HG02571 (cell line): ENCODE measurements around the gene CDC42EP3.

Source experiments
- ATAC-seq: cut with Tn5 transposase; IDR thresholded peaks from one replicate; pipeline ENCODE4 v1.9.1; 2021; ENCODE audit warnings: mild to moderate bottlenecking, moderate library complexity; ENCODE audit not compliant: unreplicated experiment

The CDC42EP3 gene

DNA sequence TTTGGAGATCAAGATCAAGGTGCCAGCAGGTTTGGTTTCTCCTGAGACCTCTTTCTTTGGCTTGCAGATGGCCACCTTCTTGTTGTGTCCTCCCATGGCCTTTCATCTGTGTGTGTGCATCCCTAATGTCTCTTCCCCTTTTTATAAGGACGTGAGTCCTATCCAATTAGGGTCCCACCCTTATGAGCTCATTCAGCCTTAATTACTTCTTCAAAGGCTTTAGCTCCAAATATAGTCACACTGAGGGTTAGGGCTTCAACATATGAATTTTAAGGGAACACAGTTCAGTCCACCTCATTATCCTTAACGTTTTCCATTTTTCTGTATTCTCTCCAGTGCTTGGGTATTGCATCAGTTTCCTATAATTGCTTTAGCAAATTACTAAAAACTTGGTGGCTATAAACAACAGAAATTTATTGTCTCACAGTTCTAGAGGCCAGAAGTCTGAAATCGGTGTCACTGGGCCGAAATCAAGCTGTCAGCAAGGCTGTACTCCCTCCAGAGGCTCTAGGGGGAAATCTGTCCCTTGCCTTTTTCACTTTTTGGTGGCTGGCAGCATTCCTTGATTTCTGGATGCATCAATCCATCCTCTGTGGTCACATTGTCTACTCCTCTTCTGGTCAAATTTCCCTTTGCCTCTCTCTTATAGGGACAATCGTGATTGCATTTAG is 34.1 kb downstream of the CDC42EP3 start:
- ATAC-seq: no peak

- no peak for ATAC-seq
Measured at GRCh38 chr2:37636381-37637066, 34.9 kb downstream of the CDC42EP3 start.

- peak; percentile 73 for ATAC-seq
Measured at GRCh38 chr2:37635504-37636380, 35.7 kb downstream of the CDC42EP3 start.

DNA sequence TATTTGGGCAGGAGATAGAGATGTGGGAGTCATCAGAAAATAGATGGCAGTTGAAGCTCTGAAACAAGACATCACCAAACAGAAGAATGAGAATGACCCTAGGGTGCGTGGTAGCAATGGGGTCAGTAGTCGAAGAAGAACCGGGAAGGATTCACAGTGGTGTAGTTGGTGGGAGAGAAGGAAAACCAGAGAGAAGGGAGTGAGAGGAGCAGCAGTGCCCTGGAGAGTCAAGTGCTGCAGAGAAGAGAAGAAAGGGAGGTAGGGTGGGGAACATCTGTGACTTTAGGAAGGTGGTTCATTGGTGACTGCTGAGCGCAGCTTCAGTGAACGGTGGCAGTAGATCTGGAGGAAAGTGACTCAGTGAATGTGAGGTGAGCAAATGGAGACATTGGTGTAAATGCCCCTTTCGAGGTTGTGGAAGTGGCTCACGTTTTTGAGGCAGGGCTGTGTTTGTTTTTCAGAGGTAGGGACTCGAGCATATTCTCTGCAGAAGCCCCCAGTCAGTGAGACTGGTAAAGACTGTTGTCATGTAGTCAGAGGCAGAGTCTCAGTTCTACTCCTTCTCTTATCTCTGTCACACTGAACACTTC is 36.4 kb downstream of the CDC42EP3 start:
- peak; percentile 10 for ATAC-seq

DNA sequence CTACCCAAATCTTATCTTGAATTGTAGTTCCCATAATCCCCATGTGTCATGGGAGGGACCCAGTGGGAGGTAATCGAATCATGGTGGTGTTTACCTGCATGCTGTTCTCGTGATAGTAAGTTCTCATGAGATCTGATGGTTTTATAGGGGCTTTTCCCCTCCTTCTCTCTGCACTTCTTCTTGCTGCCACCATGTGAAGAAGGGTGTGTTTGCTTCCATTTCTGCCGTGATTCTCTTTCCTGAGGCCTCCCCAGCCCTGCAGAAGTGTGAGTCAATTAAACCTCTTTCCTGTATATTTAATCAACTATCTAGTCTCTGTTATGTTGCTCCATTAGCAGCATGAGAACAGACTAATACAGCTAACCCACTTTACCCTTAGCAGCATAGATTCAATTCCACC is 37.6 kb downstream of the CDC42EP3 start:
- ATAC-seq: no peak

GRCh38 chr2:37633234-37633633 is 38.2 kb downstream of the CDC42EP3 start:
- ATAC-seq: no peak

DNA sequence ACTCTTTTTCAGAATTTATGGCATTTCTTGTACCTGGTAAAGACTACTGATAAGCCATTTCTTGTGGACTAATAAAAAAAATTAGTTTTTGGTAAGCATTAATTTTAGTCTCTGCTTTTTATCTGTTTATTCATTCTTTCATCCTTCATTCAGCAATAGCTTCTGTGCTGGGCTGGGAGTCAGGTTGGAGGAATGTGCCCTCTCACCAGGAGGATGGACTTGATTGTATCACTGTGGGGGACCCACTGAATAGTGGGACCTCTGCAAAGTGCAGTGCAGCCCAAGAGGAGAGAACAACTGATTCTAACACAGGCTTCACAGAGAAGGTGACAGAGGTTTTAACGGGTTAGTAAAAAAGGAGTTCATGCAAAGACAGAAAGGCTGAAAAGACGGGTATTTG is 39.1 kb downstream of the CDC42EP3 start:
- ATAC-seq: no peak

DNA sequence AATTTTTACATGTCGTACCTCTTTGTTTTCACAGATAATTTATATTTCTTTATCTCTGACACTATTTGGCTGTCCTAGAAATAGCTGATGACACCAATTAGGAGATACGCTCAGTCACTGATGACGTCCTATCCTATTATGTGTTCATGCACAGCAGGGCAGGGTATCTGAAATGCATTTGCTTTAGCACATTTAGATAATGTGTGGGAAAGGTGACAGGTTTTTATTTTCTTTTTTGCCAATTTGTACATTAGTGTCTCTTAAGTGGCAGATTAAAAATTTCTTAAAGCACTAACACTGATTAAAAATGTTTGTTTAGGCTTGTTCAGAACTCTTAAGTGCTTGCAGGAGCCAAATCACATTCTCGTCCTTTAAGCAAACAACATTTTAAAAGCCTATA is 39.7 kb downstream of the CDC42EP3 start:
- no peak for ATAC-seq

DNA sequence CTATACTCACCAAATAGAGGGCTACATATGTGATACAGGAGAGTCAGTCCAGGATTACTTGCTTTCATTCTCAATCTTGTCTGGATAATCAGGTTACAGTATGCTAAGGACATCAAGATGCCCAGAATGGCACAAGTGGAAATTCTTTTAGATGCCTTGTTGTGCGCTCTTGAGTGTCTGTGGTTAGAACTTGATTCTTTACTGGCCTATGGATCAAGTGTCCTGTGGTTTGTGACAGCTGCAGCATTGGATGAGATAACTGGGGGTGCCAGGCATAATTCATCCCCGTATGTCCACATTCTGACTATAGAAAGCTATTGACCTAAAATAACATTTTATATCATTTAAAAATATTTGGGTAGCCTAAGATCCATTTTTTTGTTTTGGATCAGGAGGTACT is 40.1 kb downstream of the CDC42EP3 start:
- ATAC-seq: no peak

DNA sequence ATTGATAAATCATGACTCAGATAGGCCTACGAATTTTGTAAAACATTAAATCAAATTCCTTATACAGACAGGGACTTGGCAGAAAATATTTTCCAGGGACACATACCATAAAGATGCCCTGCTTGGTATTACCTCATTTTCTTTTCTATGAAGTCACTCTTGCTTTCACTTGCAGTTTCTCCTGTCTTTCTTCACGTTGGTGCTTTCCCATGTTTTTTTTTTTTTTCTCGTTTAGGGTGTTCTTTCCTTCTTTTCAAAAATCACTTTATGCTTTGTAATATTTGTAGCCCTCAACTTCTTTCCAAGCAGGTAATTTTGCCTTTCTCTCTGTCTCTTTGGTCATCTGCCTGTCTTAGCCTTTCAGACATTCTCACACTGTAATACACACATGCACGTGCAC is 40.7 kb downstream of the CDC42EP3 start:
- ATAC-seq: no peak

GRCh38 chr2:37630301-37630700 is 41.1 kb downstream of the CDC42EP3 start:
- ATAC-seq: no peak

DNA sequence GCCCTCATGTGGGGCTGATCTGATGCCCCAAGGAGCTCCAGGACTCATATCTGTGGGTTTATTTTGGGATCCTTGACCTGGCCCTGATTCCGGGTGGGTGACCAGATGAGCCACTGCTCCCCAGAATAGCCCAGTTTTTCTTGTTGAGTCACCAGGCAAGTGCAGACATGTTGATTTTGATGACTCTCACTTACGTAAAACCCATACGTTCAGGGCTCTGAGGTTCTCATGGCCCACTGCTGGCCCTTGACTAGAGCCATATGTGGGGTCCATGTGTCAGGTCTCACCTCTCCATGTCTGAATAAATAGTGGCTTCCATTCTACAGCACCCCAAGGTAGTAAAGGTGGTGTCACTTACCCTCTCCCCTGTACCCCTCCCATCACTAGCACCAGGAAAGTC is 41.9 kb downstream of the CDC42EP3 start:
- ATAC-seq: peak; percentile 39

DNA sequence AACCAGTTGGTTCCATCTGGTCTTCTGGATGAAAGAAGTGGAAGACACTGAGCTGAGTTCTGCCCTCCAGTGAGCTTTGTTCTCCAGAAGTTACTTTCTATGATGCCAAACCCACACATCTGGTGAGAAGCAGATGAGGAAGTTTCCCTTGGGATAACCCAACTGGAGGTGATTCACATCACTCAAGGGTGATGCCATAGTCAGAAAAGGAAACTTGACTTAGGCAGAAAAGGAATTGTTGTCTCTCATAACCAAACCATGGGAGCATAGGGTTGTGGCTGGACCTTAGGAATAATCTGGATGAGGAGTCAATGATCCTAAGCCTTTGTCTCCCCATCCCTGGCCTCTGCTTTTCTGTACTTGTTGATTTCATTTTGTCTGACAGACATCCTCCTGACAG is 43.7 kb downstream of the CDC42EP3 start:
- ATAC-seq: no peak

- peak; percentile 35 for ATAC-seq
Measured at GRCh38 chr2:37625796-37626571, 45.5 kb downstream of the CDC42EP3 start.

DNA sequence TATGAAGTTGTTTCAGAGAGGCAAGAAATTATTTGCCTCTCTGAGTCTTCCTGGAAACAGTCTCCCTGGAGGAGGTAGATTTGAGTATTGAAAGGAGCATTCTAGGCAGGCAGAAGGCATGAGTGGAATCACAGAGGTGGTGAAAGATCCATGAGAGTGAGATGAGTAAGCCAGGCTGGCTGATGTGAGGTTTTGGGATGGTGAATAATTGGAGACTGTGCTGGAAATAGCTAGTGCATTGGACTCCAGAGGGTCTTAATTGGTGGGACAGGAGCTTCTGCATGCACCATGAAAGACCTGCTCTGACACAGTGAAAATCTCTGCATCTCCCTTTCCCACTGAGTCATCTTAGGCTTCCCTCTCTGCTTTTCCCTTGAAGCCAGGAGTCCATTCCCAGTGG is 46.3 kb downstream of the CDC42EP3 start:
- no peak for ATAC-seq

- peak; percentile 82 for ATAC-seq
Measured at GRCh38 chr2:37623971-37624900, 47.2 kb downstream of the CDC42EP3 start.

- no peak for ATAC-seq
Measured at GRCh38 chr2:37623406-37623805, 48.0 kb downstream of the CDC42EP3 start.

DNA sequence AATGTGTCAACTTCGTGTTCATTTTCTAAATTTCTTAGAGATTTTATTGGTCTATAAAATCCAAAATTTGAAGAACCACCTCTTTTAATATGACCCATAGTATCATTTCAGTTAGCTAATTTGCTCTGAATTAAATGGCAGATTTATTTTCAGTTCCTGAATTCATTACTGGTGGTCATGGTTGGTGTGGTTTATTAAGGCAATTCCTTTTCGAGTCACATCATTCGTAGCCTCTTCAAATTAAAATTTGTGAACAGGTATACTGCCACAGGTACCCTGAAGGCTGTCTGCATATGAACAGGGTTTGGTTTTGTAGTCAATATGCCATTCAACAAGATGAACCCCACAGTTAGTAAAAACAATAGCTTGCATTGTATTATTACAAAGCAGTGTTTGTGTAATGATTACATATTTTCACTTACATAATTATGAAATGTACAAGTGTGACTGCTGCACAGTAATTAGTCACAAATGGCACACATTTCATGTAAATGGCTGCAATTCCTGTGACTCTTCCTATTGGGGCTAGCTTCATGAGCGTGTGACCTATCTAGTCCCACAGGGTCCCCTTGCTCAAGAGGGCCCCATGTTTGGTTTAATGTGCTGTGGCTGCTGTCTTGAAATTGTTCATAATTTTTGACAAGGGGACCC is 48.9 kb downstream of the CDC42EP3 start:
- ATAC-seq: no peak

DNA sequence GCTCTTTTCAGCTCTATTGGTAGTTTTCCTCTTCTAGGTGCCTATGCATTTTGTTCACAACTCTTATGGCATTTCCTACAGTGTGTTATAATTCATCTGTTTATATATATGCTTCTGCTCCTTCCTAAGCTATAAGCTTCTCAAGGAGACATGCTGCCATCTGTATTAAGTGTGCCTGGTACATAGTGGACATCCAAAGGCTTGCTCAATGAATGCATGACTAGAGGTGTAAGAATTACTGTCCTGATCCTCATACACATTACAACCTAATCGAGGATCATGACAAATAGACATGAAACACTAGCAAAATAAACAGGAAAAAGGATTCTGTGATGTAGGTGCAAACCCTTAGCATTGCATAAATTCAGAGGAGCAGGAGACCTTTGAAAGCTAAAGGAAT is 50.2 kb downstream of the CDC42EP3 start:
- ATAC-seq: no peak
